D341Med (cell line): ENCODE measurements around the gene ATP1B3.
"Not testable (repeated sequence)": the region's sequence is repeated elsewhere in the genome, so short reads cannot be mapped to it uniquely, and the experiment has no call there.

Experiments used
- DNase-seq: peaks from one replicate; pipeline ENCODE4 v3.0.0; 2012; ENCODE audit warnings: low spot score

The ATP1B3 gene

GRCh38 chr3:141860766-141861513 lies 15.5 kb upstream of the ATP1B3 start:
- DNase-seq, result no peak

DNA sequence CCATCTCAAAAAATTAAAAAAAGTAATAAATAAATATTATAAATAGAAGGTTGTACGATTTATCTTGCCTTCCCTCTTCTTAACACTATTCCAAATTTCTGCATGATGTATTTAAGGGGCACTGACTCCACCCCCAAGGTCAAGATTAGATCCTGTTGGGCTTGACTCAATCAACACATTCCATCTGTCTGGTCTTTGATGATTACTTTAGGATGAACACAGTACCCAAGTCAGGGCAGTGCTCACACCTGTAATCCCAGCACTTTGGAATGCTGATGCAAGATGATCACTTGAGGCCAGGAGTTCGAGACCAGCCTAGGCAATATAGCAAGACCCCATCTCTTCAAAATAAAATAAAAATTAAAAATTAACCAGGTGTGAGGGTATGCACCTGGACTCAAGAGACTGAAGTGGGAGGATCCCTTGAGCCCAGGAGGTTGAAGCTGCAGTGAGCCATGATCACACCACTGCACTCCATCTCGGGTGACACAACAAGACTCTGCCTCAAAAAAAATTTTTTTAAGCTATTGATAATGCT lies 14.1 kb upstream of the ATP1B3 start:
- no peak for DNase-seq

DNA sequence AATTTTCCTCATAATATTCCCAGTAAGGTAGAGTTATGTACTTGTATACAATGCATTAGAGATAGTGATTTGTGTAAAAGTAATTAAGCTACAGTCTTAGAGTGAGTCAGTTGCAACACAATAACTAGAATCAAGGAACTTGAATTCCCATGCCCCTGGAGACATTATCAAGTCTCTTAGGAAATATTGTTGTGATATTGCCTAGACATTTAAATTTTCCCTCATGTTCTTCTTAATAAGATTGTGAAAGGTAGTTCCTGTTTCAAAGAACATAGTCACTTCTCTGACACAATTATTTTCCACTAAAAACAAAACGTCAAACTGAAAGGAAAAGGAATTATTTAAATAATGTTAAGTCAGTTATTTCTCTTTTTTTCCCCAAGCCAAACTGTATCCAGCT lies 13.0 kb upstream of the ATP1B3 start:
- no peak for DNase-seq

GRCh38 chr3:141864281-141864970 lies 12.0 kb upstream of the ATP1B3 start:
- DNase-seq, result no peak

DNA sequence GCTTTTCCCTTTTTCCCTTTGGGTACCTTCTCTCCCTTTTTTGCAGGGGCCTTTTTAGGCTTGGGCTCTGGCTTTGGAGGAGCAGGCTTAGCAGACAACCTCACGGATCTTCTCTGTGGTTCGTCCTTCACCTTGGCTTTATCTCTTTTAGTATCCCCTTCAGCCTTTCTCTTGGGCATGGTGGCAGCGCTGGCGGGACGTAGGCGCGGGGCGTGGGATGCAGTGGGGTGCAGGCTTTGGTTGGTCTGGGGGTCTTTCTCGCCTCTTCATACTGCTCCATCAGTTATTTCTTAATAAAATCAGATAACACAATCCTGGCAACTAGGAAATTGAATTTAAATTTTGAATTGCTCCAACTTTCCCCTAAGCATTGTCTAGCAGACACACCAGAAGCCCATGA lies 11.3 kb upstream of the ATP1B3 start:
- no peak for DNase-seq

DNA sequence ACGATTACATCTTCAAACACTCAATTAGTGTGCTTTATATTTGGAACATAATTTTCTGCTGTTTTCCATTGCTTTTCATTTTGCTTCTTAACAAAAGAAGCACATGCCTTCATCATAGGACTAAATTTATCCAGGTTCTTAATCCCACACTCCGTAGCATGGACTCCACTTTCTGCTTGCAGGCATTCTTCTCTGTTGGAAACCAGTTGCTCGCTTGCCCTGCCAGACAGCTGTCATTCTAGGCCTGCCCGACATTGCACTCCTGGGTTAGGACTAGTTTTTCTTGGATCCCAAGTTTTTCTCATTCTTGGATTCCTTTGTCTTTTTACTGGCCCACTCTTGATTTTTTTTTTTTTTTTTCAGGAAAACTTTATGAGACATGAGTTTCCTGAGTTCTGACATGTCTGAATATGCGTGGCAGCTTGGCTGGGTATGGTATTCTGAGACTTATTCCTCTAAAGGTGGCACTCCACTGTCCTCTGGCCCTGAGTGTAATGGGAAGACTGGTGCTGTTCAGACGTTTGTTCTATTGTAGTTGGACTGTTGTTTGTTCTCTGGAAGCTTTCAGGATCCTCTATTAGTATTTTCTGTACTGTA lies 6.3 kb upstream of the ATP1B3 start:
- no peak for DNase-seq

GRCh38 chr3:141875374-141875892 lies 1.0 kb upstream of the ATP1B3 start:
- peak; percentile 87 for DNase-seq

DNA sequence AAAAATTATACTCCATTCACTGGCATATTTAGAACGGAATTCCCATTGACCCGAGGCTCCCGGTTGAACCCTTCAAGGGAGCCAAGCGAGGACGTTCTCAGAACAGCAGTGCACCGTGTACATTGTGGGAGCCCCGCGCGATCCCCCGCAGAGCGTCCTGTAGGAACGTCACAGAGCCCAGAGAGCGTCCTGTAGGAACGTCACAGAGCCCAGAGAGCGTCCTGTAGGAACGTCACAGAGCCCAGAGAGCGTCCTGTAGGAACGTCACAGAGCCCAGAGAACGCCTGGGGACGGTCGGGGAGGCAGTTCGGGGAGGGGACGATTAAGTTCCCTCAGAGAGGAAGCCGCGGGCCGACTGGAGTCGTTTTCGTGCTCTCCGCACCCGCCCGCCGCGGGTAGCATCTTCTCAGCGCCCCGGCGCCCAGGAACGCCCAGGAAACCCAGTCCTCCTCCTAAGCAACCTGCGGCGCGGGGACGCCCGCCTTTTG lies 506 bp upstream of the ATP1B3 start:
- peak; percentile 72 for DNase-seq

GRCh38 chr3:141876891-141877621 lies 613 bp downstream of the ATP1B3 start:
- peak; percentile 69 for DNase-seq

GRCh38 chr3:141877911-141878310 lies 1.5 kb downstream of the ATP1B3 start:
- DNase-seq, result no peak

- DNase-seq, result no peak
Observed at GRCh38 chr3:141878326-141878725, 1.9 kb downstream of the ATP1B3 start.

- DNase-seq, result peak; percentile 47
Observed at GRCh38 chr3:141878817-141879216, 2.4 kb downstream of the ATP1B3 start.

GRCh38 chr3:141881702-141882101 lies 5.3 kb downstream of the ATP1B3 start:
- DNase-seq, result no peak

GRCh38 chr3:141887051-141887450 lies 10.6 kb downstream of the ATP1B3 start:
- no peak for DNase-seq

- not testable (repeated sequence) for DNase-seq
Observed at GRCh38 chr3:141888548-141888947, 12.1 kb downstream of the ATP1B3 start.

DNA sequence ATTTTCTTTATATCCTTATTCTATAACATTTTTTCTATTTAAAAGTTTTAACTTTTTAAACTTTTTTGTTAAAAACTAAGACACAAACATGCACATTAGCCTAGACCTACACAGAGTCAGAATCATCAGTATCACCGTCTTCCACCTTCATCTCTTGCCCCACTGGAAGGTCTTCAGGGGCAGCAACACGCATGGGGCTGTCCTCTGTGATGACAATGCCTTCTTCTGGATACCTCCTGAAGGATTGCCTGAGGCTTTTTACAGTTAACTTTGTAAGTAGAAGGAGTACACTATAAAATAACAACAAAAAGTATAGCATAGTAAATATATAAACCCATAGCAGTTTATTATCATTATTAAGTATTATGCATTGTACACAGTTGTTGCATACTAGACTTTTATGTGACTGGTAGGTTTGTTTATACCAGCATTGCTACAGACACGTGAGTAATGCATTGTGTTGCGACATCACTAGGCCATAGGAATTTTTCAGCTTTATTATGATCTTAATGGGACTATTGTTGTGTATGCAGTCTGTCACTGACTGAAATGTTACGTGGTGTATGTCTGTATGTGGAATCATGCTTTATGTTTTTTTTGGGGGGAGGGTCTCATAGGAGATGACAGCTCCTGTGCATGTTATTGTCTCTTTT lies 18.2 kb downstream of the ATP1B3 start:
- DNase-seq, result no peak

DNA sequence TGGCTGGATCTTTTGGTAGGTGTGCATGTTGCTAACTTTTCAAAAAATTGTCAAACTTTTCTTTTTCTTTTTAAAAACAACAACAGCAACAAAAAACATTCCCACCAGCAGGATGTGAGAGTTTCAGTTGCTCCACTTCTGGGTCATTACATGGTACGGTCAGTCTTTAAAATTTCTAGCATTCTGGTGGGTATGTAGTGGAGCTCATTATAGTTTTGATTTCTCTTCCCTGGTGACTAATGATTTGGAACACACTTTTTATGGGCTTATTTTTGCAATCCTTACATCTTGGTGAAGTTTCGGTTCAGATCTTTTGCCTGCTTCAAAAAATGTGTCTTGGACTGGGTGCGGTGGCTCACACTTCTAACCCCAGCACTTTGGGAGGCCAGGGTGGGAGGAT lies 19.3 kb downstream of the ATP1B3 start:
- no peak for DNase-seq

DNA sequence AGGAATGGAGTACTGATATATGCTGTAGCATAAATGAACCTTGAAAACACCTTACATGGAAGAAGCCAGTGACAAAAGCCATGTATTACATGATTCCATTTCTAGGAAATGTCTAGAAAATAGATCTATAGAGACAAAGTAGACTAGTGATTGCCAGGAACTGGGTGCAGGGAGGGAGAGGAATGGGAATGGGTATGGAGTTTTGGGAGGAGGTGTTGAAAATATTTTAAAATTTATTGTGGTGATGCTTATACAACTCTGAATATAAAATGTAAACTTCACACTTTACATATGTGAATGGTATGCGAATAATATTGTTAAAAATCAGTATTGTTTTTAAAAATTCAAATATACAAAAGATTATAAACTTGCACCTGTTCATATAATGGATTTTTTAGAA lies 22.5 kb downstream of the ATP1B3 start:
- DNase-seq, result no peak

- DNase-seq, result no peak
Observed at GRCh38 chr3:141900343-141900742, 23.9 kb downstream of the ATP1B3 start.

DNA sequence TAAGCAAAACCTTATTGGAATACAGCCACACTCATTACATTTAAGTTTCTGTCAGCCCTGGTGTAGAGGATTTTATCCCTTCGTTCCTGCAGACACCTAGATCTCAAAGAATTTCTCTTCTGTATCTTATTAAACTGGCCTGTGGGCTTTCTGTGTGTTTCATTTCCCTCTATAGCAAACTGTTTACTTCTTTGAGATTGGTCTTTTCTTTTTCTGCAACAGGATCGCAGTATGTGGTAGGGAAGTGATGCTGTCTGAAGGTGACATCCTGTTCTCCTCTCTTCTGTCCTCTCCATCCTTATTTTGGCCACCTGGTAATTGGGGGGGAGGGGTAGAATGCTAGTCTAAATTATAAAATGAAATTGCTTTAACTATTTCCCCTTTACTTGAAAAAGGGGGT lies 25.5 kb downstream of the ATP1B3 start:
- no peak for DNase-seq

DNA sequence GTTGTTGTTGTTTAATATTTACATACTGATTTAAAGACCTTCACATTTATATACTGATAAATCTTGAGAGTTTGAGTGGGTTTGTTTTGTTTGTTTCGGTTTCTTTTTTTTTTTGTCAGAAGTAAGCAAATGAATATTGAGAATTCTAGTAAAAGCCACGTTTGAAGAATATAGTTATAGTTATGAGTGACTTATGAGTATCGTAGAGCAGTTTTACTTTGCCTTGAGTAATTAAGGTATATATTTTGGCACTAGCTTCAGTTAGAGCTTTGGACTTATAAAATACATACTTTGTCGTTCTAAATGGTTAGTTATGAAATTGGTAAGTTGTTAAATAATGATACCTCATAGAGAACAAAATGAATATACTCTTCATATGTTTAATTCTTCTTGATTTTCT lies 27.8 kb downstream of the ATP1B3 start:
- no peak for DNase-seq
